H1 (cell line): ENCODE measurements around the gene SERPING1.

Experiments used
- CEBPB ChIP-seq: IDR thresholded peaks from 2 replicates; pipeline ENCODE4 v1.6.1; 2012; ENCODE audit warnings: low read depth, low read length
- CHD7 ChIP-seq: fragments of 300-600 bp; sonication (generic); IDR thresholded peaks from 2 replicates; pipeline ENCODE4 v1.7.1; 2012; ENCODE audit warnings: low read length, moderate library complexity, mild to moderate bottlenecking, inconsistent platforms; ENCODE audit not compliant: insufficient replicate concordance
- CTCF ChIP-seq, 3 experiments: IDR thresholded peaks; 1 replicate in 2 of 3; 2 replicates in 1 of 3; pipeline versions ENCODE4 v1.5.1 to v1.6.1; 2011; ENCODE audit warnings: low read length in 3 of 3, mild to moderate bottlenecking in 3 of 3, inconsistent platforms in 2 of 3, low read depth in 1 of 3, moderate library complexity in 1 of 3; ENCODE audit not compliant: insufficient read depth in 1 of 3; ENCODE audit errors: control extremely low read depth in 1 of 3
- EP300 ChIP-seq, 2 experiments: IDR thresholded peaks; 1 replicate in 1 of 2; 2 replicates in 1 of 2; pipeline ENCODE4 v1.6.1; 2011 to 2012; ENCODE audit warnings: low read depth in 2 of 2, low read length in 2 of 2, mild to moderate bottlenecking in 2 of 2, borderline replicate concordance in 1 of 2, inconsistent platforms in 1 of 2, moderate library complexity in 1 of 2
- HDAC2 ChIP-seq, 2 experiments: fragments of 300-600 bp in 1 of 2; sonication (generic) in 1 of 2; IDR thresholded peaks; 2 replicates each; pipeline ENCODE4 v1.6.1; 2011 to 2012; ENCODE audit warnings: low read depth in 2 of 2, low read length in 2 of 2, mild to moderate bottlenecking in 2 of 2, moderate library complexity in 2 of 2, borderline replicate concordance in 1 of 2, inconsistent platforms in 1 of 2
- NRF1 ChIP-seq: IDR thresholded peaks from 2 replicates; pipeline ENCODE4 v1.6.1; 2011; ENCODE audit warnings: mild to moderate bottlenecking, low read depth, low read length, improper control_type of control experiment
- POLR2A ChIP-seq, 2 experiments: IDR thresholded peaks; 1 replicate in 1 of 2; 2 replicates in 1 of 2; pipeline ENCODE4 v1.6.1; 2011; ENCODE audit warnings: low read depth in 2 of 2, low read length in 2 of 2, mild to moderate bottlenecking in 2 of 2; ENCODE audit errors: control extremely low read depth in 1 of 2
- POU5F1 ChIP-seq: IDR thresholded peaks from 2 replicates; pipeline ENCODE4 v1.6.1; 2011; ENCODE audit warnings: low read depth, mild to moderate bottlenecking, low read length, moderate library complexity
- SIRT6 ChIP-seq: IDR thresholded peaks from one replicate; pipeline ENCODE4 v1.7.1; 2012; ENCODE audit warnings: low read length, inconsistent platforms
- TAF1 ChIP-seq: IDR thresholded peaks from 2 replicates; pipeline ENCODE4 v1.6.1; 2011; ENCODE audit warnings: mild to moderate bottlenecking, low read depth, low read length
- YY1 ChIP-seq: IDR thresholded peaks from 2 replicates; pipeline ENCODE4 v1.6.1; 2011; ENCODE audit warnings: low read depth, mild to moderate bottlenecking, low read length

- TF ChIP-seq SIRT6 (no peak), EP300 (IDR thresholded peaks at IDR 0.05; ENCODE audit: borderline replicate concordance in 1 of 2, low read depth in 2 of 2, low read length in 2 of 2) (no peak), CTCF (IDR thresholded peaks at IDR 0.05; ENCODE audit: control extremely low read depth in 1 of 3, insufficient read depth in 1 of 3, low read depth in 1 of 3, low read length in 3 of 3) (no peak), TAF1 (no peak), POLR2A (IDR thresholded peaks at IDR 0.05; ENCODE audit: control extremely low read depth in 1 of 2, low read depth in 2 of 2, low read length in 2 of 2) (no peak), HDAC2 (IDR thresholded peaks at IDR 0.05; ENCODE audit: borderline replicate concordance in 1 of 2, low read depth in 2 of 2, low read length in 2 of 2) (no peak), CHD7 (no peak), NRF1 (no peak), POU5F1 (no peak), YY1 (no peak), CEBPB (no peak)
Observed at GRCh38 chr11:57566905-57567514, 30.5 kb upstream of the SERPING1 start.
